ENCODE results near the gene ZNF804B.

Gene ZNF804B

DNA sequence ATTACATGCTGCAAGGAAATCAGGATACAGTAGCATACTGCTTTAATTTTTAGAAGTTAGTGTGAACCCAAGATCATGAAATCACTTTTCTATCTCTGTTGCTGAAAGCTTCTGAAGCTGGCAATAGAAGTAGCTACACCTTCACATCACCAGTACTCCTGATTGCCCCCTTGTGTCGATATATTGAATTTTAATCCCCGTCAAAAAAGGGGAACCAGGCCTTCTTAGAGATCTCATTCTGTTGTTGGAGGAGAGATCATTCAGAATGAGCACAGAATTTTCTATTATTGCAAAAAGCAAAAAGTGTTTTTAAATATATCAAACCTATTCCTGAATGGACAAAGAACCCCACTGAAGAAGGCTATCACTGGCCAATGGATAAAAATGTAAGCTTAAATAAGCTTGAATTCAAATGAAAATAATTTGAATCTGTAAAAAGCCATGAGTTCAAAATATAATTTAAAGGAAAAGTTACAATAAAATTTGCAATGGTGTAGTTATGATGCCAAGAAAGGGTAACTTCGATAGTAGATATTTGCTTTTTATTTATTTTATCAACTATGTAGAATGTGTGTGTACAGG is 75.7 kb downstream of the ZNF804B start:
- peak; percentile 4 for DNase-seq (ENCODE audit: low read depth)

DNA sequence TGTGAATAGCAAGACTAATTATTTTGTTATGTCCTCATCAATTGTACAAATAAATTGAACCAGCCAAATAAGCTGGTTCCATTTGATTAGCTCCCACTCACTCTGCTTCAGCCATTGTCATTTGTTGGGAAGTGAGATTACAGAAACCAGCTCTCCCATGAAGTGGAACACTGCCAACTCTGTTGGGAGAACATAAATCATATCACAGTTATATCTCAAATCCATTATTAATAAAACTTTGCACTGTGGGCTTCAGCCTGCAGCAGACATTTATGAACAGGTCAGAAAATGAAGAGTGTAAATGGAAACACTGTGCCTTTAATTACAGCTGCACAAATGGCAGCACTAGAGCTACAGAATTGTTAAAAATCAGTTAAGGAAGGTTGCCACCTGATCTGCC is 82.7 kb downstream of the ZNF804B start:
- DNase-seq (ENCODE audit: low read depth), result no peak

DNA sequence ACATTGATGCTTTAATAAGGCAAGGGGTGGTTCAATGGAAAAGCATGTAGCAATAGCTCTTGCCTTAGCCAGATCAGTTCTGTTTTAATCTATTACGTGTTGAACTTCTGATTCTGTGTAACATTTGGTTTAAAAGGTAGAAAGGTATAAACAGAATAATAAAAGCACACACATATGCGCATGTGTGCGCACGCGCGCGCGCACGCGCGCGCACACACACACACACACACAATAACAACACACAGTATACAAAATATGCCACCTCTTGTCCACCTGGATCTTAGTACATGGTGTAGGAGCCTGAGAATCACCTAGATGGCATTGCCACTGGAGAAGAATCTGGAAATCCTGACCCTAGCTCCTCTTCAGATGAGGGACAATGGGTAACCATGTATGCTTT is 85.6 kb downstream of the ZNF804B start:
- DNase-seq (ENCODE audit: low read depth), result no peak

DNA sequence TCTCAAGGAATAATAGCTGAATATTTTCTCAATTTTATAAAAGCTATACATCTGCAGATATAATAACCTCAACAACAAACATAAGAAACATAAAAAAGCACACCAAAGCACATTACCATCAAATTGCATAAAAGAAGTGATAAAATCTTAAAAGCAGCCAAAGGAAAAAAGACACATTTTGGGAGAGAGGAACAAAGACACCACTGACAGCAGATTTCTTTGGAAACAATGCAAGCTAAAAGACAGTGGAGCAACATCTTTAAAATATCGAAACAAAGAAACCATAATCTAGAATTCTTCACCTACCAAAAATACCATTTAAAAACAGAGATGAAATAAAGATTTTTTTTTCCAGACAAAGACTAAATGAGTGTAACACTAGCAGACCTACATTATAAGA is 91.7 kb downstream of the ZNF804B start:
- DNase-seq (ENCODE audit: low read depth), result no peak

DNA sequence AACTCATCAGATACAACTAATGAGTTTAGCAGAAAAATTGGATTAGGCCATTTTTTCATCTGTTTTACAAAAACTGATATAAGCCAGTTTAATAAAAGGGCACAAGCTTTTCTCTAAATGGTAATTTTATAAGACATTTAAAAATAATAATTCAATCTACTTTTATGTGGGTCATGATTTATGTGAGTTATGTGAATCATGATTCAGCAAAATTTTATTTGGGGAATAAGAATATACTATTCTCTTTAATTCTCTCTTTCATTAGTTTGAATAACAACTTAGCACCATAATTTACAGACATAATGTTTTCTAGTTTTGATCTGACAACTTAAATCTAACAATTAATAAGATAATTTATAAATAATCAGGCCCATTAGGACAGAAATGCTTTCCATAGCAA is 99.8 kb downstream of the ZNF804B start:
- DNase-seq (ENCODE audit: low read depth), result no peak

DNA sequence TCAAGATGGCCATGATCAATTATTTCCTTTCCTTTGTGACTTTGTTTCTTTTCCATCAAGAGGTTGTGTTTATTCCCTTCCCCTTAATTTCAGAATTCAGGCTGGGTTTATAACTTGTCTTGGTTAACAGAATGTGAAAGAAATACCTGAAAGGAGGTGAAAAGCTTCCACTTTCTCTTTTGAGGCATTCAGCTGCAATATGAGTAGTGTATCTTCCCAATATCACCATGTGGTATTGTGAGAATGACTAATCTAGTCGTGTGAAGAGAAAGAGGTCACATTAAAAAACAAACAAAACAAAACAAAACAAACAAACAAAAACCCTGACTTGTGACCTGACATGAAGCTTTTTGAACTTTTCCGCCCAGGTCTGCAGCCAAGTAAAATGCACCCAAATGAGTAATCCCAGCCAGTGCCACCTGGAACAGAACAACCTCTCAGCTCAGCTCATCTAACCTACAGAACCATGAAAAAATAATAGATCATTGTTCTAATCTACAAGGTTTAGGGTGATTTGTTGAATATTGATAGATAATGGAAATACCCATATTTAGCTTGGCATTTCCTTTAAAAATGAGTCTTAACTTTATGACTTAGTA is 106.9 kb downstream of the ZNF804B start:
- no peak for DNase-seq (ENCODE audit: low read depth)

DNA sequence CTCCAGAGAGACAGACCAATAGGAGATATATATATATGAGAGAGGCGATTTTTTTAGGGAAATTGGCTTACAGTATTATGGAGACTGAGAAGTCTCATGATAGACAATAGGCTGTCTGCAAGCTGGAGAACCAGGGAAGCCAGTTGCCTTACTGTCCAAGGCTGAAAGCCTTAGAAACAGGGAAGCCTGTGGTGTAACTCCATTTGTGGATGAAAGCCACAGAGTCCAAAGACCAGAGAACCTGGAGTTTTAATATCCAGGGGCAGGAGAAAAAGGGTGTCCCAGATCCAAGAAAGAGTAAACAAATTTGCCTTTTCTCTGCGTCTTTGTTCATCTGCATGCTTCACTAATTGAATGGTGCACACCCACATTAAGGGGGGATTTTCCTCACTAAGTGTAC is 107.7 kb downstream of the ZNF804B start:
- DNase-seq (ENCODE audit: low read depth), result no peak

DNA sequence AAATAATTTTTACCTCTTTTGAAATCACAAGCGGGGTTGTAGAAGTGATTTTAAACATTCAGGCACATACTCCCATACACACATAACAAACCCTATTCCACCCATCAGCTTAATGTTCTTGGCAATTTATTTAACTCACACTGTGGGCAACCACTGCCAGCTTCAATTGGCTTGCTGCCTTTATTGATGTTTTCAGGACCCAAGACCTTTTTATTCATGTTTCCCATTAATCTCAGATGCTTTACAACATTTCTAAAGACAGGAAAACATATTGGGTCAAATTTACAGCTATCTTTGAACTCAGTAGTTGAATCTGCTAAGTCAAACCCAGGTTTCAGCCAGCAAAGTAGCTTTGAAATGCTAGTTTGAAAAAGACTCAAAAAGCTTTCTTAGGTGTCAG is 109.0 kb downstream of the ZNF804B start:
- no peak for DNase-seq (ENCODE audit: low read depth)

DNA sequence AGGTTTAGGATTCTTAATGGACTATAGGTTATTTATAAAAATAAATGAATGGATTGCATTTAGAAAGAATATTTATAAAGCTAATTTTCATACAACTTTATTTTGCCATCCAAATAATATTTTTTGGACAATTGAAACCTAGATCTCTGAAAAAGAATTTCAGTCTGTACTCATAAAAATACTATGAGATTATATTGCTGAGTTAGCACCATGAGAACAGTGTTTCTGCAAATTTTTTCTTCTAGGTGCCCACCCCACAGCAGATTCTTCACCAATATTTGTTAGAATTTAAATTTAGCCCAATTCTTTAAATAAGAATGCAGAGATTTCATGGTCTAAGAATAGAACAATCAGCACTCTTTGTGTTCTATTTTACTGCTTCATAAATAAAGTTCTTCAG is 121.6 kb downstream of the ZNF804B start:
- no peak for DNase-seq (ENCODE audit: low read depth)

DNA sequence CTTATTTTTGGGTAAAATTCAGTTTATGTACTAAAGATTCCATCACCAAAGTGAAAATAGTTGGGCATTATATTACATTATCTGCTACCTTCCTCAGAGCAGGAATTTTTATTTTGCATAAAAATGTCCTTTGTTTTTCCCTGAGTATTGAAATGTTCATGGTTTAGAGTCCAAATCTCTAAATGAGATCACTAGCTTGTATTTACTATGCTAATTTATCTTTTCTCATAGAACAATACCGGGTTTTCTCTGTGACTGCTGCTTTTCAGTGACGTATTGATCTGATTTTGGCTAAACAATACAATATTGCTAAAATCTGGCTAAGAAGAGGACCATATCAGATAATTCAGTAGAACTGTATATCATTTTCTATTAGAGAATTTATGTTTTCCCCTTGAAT is 125.6 kb downstream of the ZNF804B start:
- no peak for DNase-seq (ENCODE audit: low read depth)

DNA sequence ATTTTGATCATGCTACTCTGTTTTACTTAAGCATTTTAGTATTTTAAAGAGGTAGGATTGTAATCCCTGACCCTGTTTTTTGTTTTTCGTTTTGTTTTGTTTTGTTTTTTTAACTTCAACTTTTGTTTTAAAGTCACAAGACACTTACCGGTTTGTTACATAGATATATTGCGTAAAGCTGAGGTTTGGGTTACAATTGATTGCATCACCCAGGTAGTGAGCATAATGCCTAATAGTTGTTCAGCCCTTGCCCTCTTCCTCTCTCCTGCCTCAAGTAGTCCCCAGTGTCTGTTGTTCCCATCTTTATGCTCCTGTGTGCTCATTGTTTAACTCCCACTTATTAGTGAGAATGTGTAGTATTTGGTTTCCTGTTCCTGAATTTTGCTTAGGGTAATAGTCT is 129.2 kb downstream of the ZNF804B start:
- DNase-seq (ENCODE audit: low read depth), result no peak

DNA sequence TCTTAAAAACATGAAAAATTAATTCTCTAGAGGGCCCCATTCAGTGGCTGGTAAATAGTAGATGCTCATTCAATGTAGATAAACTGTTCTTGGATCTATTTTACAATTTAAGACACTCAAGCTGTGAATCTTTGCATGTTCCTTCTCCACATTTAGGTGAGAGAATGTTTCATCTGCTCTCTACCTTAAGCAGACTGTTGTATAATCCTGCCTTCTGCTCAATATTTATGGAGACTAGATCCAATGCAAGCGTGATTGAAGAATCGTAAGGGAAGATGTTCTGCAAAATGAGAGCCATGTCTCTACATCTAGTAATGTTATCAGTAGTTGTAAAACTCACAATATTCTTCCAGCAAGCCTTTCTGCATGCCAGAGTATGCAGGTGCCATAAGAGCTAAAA is 151.0 kb downstream of the ZNF804B start:
- DNase-seq (ENCODE audit: low read depth), result no peak

DNA sequence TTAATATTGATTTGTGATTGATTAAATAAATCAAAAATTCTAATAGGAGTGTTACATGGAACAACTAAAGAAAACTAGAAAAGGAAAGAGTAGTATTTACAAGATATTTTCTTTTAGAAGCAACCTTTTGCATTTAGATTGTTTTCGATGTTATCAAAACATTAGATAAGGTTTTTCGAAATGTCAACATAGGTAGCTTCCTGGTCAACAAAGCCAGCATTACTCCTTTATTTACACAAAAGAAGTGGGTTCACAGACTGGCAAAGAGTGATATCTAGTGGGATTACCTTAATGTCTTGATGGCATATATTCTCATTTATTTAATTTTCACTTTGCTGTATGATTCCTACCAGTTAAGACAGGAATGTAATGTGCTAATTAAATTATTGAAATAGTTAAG is 153.4 kb downstream of the ZNF804B start:
- DNase-seq (ENCODE audit: low read depth), result no peak

DNA sequence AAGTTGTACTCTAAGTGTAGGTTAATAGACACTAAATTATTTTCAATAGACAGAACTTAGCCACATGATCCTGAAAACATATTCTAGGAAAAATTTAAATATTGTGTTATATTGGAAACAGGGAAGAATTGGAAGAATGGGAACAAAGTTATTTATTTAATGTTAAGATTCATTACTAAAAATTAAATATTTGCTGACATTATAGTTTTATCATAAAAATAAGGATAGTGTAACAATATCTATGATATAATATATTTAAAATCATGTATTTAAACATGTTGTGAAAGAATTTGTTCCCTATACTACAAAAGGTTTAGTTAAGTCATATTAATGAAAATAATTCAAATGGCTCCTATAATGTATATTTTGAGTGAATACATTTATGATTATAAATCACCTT is 156.1 kb downstream of the ZNF804B start:
- no peak for DNase-seq (ENCODE audit: low read depth)

DNA sequence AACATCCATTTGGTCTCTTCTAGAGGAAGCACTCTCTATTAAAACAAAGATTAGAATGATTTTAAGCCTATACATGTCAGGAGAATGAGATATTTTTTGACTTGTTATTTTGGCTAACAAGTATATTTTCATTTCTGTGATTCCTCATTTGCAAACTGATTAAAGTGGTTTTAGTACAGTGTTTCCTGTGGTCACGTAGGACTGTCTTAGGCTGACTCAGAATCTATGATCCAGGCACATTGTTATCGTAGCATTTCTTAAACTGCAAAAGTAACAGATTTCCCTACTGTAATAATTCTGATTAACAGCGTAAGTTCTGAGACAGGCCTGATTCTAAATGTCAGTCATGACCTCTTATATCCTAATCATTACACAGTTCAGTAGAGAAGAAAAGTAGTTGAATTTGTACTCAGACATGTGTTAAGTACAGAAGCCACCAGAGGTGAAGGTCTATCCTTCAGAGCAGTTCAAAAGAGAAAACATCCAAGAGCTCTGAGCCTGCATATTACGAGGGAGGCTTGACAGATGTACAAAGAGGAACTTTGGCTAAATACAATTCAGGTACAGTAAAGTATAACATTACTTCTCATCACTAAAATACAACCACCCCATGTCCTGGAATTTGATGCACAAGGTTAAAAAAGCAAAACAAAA is 160.1 kb downstream of the ZNF804B start:
- DNase-seq (ENCODE audit: low read depth), result no peak

DNA sequence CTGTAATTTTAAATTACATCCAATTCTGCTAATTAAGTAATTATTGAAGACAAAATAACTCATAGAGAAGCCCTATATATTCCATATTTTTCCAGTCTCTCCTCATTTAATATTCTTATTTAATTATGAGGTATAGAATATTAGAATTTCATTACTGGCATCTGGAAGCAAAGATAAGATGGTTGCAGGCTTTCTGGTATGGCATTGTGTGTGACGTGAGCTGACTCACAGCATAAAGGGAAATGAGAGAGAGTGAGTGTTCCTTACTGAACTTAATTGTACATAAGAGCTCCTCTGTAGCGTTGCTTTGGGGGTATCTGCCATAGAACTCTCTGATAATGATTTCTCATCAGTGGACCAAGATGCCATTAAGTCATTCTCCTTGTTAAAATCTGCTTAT is 163.4 kb downstream of the ZNF804B start:
- no peak for DNase-seq (ENCODE audit: low read depth)

DNA sequence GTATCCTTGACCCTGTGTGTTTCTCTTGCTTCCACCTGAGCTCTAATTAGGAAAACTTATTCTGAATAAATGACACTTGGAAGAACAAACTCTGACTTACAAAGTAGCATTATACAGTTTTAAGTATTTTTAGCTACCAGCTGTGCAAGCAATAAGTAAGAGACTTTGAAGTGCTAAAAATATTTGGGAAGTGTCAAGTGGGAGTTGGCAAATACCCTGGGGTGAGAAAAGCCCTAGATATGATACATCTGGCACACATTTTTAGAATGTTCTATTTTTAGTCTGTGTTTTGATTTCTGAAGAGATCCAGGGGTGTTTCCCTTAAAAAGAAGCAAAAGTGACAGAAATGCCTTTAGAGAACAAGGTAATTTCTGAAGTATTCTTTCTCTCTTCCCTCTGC is 168.8 kb downstream of the ZNF804B start:
- no peak for DNase-seq (ENCODE audit: low read depth)

DNA sequence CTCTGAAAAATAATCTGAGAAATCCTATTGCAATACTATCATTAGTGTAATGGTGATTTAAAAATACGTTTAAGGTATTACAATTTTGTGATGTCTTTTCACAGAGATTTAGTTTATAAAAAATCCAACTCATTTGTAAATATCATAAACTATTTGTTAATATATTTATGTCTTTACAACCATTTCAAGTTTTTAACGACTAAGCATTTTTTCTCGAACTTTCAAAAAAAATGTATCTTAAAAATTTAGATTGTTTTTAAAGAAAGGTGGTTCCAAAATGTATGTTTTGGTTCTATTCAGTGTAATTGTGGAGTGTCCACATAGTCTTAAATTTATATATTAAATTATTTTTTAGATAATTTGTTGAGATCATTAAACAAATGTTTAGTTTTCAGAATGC is 170.2 kb downstream of the ZNF804B start:
- no peak for DNase-seq (ENCODE audit: low read depth)

DNA sequence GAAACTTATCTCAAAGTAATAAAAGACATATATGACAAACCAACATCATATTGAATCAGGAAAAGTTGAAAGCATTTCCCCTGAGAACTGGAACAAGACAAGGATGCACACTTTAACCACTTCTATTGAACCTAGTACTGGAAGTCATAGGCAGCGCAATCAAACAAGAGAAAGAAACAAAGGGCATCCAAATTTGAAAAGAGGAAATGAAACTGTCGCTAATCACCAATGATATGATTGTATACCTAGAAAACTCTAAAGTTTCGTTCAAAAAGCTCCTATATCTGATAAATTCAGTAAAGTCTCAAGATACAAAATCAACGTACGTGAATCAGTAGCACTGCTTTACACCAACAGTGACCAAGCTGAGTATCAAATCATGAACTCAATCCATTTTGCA is 173.8 kb downstream of the ZNF804B start:
- DNase-seq (ENCODE audit: low read depth), result no peak

DNA sequence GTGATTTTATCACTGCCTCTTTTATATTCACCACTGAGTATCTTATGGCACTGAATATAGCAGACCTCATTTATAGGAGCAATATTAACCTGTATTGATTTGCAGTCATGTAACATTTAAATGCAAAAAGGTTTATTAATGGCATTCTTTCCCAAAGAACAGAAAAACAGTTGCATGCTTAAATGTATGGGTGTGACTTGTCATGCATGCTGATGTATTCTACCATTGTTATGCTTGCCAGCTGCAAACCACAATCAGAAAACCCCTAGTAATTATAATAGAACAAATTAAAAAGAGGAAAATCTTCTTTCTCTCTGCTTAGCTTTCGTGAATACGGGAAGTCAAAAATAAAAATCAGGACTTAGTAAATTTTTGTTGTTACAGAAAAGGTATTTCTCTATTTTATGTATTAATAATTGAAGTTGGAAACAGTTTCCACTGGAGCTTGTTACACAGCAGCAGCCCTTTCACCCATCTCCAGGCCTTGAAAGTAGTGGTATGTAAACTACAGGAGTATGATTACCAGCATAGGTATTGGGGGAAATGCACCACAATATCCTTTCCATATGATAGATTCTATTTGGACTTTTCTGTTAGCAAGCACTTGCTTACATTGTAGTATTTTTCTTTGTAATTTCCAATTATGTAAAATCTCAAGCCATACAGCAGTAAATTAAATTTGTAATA is 183.5 kb downstream of the ZNF804B start:
- DNase-seq (ENCODE audit: low read depth), result no peak

DNA sequence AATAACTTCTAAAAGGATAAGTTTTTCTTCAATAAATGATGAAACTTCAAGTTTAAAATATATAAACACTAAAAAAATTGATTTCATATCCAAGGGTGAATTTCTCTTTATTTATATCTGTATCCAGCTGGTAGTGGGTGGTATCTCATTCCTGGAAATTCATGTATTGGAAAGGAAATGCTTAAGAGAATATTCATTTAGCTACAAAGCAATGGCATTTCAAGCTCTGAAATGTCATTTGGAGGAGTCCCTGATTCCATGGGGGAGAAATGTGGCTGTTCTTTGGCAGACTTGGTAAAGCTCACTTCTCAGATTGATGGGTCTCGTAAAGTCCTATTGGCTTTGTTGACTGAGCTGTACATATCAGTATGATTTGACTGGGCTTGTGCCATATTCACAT is 192.3 kb downstream of the ZNF804B start:
- no peak for DNase-seq (ENCODE audit: low read depth)

DNA sequence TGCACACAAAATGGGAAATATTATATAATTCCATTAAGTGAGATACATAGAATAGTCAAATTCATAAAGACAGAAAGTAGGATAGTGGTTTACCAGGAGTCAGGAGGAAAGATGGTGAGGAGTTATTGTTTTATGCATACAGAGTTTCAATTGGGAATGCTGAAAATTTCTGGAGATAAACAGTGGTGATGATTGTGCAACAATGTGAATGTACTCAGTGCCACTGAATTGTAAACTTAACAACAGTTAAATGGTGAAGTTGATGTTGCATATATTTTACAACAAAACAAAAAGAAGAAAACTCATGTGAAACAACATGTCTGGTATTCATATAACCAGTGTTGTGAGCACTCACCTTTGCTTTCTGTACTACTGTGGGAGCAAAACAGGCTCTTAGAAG is 204.9 kb downstream of the ZNF804B start:
- no peak for DNase-seq (ENCODE audit: low read depth)

DNA sequence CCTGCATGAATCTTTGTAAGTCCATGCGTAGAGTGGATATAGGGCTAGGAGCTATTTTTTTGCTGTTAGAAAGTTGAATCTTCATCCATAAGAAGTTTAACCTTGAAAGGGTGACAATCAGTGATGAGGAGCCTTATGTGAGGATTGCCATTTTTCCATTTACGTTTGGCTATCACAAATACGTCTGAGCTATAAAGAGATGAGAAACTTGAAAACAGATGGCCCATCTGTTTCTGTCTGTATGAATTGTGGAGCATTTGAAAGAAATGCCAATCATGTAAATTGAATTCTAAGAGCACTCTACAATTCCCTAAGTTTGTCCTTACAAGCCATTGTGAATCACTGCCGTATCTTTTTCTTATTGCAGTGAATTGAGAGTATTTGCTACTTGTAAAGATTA is 205.9 kb downstream of the ZNF804B start:
- no peak for DNase-seq (ENCODE audit: low read depth)

Data from EH (cell line).